ENCODE measurements around the gene MAD2L1.
A peak's percentile ranks its signal among the peaks of the same experiment; 100 is the strongest.

Gene MAD2L1

GRCh38 chr4:120057416-120057815, 9.2 kb downstream of the MAD2L1 start:
- TF ChIP-seq CTCF (IDR thresholded peaks at IDR 0.05; ENCODE audit: low read depth, low read length), result no peak
- no peak for DNase-seq (ENCODE audit: extremely low read depth, low read depth)

GRCh38 chr4:120056246-120056645, 10.4 kb downstream of the MAD2L1 start:
- DNase-seq (ENCODE audit: extremely low read depth, low read depth), result no peak
- peak; percentile 35 for TF ChIP-seq CTCF (IDR thresholded peaks at IDR 0.05; ENCODE audit: low read depth, low read length)

- TF ChIP-seq CTCF (IDR thresholded peaks at IDR 0.05; ENCODE audit: low read depth, low read length), result no peak
- DNase-seq (ENCODE audit: extremely low read depth, low read depth), result no peak
Observed at GRCh38 chr4:120055795-120056194, 10.9 kb downstream of the MAD2L1 start.

- DNase-seq (ENCODE audit: extremely low read depth, low read depth), result no peak
- no peak for TF ChIP-seq CTCF (IDR thresholded peaks at IDR 0.05; ENCODE audit: low read depth, low read length)
Observed at GRCh38 chr4:120055162-120055561, 11.5 kb downstream of the MAD2L1 start.

- DNase-seq (ENCODE audit: extremely low read depth, low read depth), result no peak
- TF ChIP-seq CTCF (IDR thresholded peaks at IDR 0.05; ENCODE audit: low read depth, low read length), result no peak
Observed at GRCh38 chr4:120053911-120054310, 12.7 kb downstream of the MAD2L1 start.

- TF ChIP-seq CTCF (IDR thresholded peaks at IDR 0.05; ENCODE audit: low read depth, low read length), result no peak
- peak; percentile 89 for DNase-seq (ENCODE audit: extremely low read depth, low read depth)
Observed at GRCh38 chr4:120052856-120053255, 13.8 kb downstream of the MAD2L1 start.

- TF ChIP-seq CTCF (IDR thresholded peaks at IDR 0.05; ENCODE audit: low read depth, low read length), result no peak
- DNase-seq (ENCODE audit: extremely low read depth, low read depth), result no peak
Observed at GRCh38 chr4:120051253-120051652, 15.4 kb downstream of the MAD2L1 start.
